AG08395 (cell line): Measurements from ENCODE around the gene KICS2.

Experiments used
- DNase-seq: peaks from one replicate; pipeline ENCODE4 v3.0.0; 2012; ENCODE audit warnings: mixed read lengths, low spot score

Gene KICS2

GRCh38 chr12:64173456-64173855 is 48.6 kb downstream of the KICS2 start:
- no peak for DNase-seq
